Activated CD8-positive, alpha-beta memory T cell treated with anti-CD3 and anti-CD28 coated beads, Interleukin-2, amount 50 U/mL, for 24 hours (primary cell): ENCODE data around the gene KCTD7.
"Not testable (repeated sequence)": the region's sequence is repeated elsewhere in the genome, so short reads cannot be mapped to it uniquely, and the experiment has no call there.

Experiments used
- DNase-seq: peaks from one replicate; pipeline ENCODE4 v3.0.0-alpha.2; 2020; ENCODE audit errors: extremely low read depth

KCTD7 gene

GRCh38 chr7:66682350-66683093, 53.8 kb downstream of the KCTD7 start:
- DNase-seq, result no peak

- DNase-seq, result not testable (repeated sequence)
These were observed 54.6 kb downstream of the KCTD7 start for GRCh38 chr7:66683094-66683769.

- no peak for DNase-seq
These were observed 55.1 kb downstream of the KCTD7 start for GRCh38 chr7:66683770-66684123.

- not testable (repeated sequence) for DNase-seq
These were observed 57.0 kb downstream of the KCTD7 start for GRCh38 chr7:66685663-66686062.

DNA sequence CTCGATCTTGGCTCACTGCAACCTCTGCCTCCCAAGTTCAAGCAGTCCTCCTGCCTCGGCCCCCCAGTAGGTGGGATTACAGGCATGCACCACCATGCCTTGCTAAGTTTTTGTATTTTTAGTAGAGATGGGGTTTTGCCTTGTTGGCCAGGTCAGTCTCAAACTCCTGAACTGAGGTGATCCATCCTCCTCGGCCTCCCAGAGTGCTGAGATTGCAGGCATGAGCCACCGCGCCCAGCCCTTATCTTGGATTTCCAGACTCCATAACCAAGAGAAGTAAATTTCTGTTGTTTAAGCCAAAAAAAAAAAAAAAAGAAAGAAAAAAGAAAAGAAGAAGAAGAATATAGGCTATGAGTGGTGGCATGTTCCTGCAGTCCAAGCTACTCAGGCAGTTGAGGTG, 58.5 kb downstream of the KCTD7 start:
- no peak for DNase-seq

DNA sequence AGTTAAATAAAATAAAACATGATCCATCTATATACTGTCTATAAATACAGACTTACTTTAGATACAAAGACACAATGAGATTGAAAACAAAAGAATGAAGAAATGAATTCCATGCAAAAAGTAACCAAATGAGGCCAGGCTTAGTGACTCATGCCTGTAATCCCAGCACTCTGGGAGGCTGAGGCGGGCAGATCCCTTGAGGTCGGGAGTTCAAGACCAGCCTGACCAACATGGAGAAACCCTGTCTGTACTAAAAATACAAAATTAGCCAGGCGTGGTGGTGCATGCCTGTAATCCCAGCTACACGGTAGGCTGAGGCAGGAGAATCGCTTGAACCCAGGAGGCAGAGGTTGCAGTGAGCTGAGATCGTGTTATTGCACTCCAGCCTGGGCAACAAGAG, 59.0 kb downstream of the KCTD7 start:
- not testable (repeated sequence) for DNase-seq

- DNase-seq, result no peak
These were observed 60.4 kb downstream of the KCTD7 start for GRCh38 chr7:66689081-66689480.

DNA sequence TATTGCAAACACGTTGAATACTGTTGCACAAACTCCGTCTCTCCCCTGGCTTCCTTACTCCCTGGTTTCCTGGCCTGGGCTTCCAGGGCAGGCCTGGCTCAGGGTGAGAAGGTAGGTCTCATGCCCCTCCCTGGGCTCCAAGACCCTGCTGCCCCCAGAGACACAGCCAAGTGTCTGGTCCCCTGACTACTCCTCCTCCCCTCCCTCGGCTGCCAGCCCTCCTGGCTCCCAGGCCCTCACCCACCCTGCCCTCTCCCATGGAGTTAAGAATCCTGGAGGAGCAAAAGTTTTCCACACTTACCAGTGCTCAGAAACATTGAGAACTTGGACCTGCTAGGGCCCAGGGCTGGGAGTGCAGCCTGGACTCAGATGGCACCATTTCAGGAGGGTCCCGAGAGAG, 64.7 kb downstream of the KCTD7 start:
- DNase-seq, result no peak
